ENCODE results near the gene FAM171A1.
A peak's percentile ranks its signal among the peaks of the same experiment; 100 is the strongest.

Gene FAM171A1

GRCh38 chr10:15252396-15252795, 118.7 kb downstream of the FAM171A1 start:
- H3K27me3 ChIP-seq (ENCODE audit: control insufficient read depth in 3 of 3, insufficient read depth in 3 of 3, low read depth in 1 of 3, low read length in 3 of 3), result no peaks in the 10 kb centered on the region
- peaks cover 0 to 4% of the 10 kb centered on the region in 2 donors for H3K9me3 ChIP-seq (replicated peaks in 1 of 2; ENCODE audit: control insufficient read depth in 2 of 2, insufficient read depth in 1 of 2, low read depth in 1 of 2, low read length in 2 of 2)
- no peak overlapping the region for H3K4me3 ChIP-seq (ENCODE audit: low read length in 2 of 2)
- H4K91ac ChIP-seq (ENCODE audit: low read depth, low read length, poor library complexity), result no peak overlapping the region
- H2BK15ac ChIP-seq (ENCODE audit: low read length), result no peak overlapping the region
- H3K4me2 ChIP-seq (ENCODE audit: insufficient read depth, low read length, poor library complexity, severe bottlenecking), result no peak overlapping the region
- H3K4ac ChIP-seq (ENCODE audit: low read length), result no peak overlapping the region
- no peak overlapping the region for H4K8ac ChIP-seq (ENCODE audit: low read depth, low read length)
- no peak overlapping the region for H2AK5ac ChIP-seq (ENCODE audit: low read depth, low read length)
- H3K9ac ChIP-seq (ENCODE audit: low read depth, low read length, poor library complexity), result no peak overlapping the region
- peaks cover 7 to 12% of the 10 kb centered on the region in 2 donors for H3K4me1 ChIP-seq (ENCODE audit: control insufficient read depth in 2 of 2, insufficient read depth in 1 of 2, low read depth in 1 of 2, low read length in 2 of 2)
- no peak overlapping the region for H3K18ac ChIP-seq (ENCODE audit: low read length)
- H2BK5ac ChIP-seq (ENCODE audit: low read length), result no peak overlapping the region
- no peak overlapping the region for H3K27ac ChIP-seq (replicated peaks; ENCODE audit: low read length)
- DNase-seq (ENCODE audit: low spot score), result no peak
- H2BK120ac ChIP-seq (ENCODE audit: low read depth, low read length), result no peak overlapping the region
- no peak overlapping the region for H3K23ac ChIP-seq (ENCODE audit: low read depth, low read length, poor library complexity)
- no peak overlapping the region for H3K14ac ChIP-seq (ENCODE audit: low read length)
- H2BK12ac ChIP-seq (ENCODE audit: low read length), result no peak overlapping the region
- H3K36me3 ChIP-seq (replicated peaks in 1 of 2; ENCODE audit: control insufficient read depth in 2 of 2, insufficient read depth in 2 of 2, low read length in 2 of 2), result peaks cover 0 to 32% of the 10 kb centered on the region in 2 donors
- WGBS, 2 donors (ENCODE audit: extremely low coverage in 2 of 2, insufficient read length in 2 of 2, insufficient replicate concordance in 1 of 2), result no CpG with 5 or more reads among the region's 11 CpGs
- H2AFZ ChIP-seq (ENCODE audit: low read length), result no peak overlapping the region
- no peaks in the 10 kb centered on the region for H3K79me1 ChIP-seq (ENCODE audit: low read depth, low read length)

- Histone ChIP-seq H3K27ac (replicated peaks; ENCODE audit: low read length) (no peak overlapping the region), H3K14ac (ENCODE audit: low read length) (no peak overlapping the region), H2AFZ (ENCODE audit: low read length) (no peak overlapping the region), H3K4me3 (ENCODE audit: low read length in 2 of 2) (no peak overlapping the region), H3K27me3 (ENCODE audit: control insufficient read depth in 3 of 3, insufficient read depth in 3 of 3, low read depth in 1 of 3, low read length in 3 of 3) (no peaks in the 10 kb centered on the region), H3K4ac (ENCODE audit: low read length) (no peak overlapping the region), H4K8ac (ENCODE audit: low read depth, low read length) (no peak overlapping the region), H4K91ac (ENCODE audit: low read depth, low read length, poor library complexity) (no peak overlapping the region), H2BK120ac (ENCODE audit: low read depth, low read length) (no peak overlapping the region), H3K79me1 (ENCODE audit: low read depth, low read length) (no peaks in the 10 kb centered on the region), H3K36me3 (replicated peaks in 1 of 2; ENCODE audit: control insufficient read depth in 2 of 2, insufficient read depth in 2 of 2, low read length in 2 of 2) (peaks cover 0 to 37% of the 10 kb centered on the region in 2 donors), H3K4me1 (ENCODE audit: control insufficient read depth in 2 of 2, insufficient read depth in 1 of 2, low read depth in 1 of 2, low read length in 2 of 2) (peaks cover 7 to 12% of the 10 kb centered on the region in 2 donors), H2BK15ac (ENCODE audit: low read length) (no peak overlapping the region), H3K9me3 (replicated peaks in 1 of 2; ENCODE audit: control insufficient read depth in 2 of 2, insufficient read depth in 1 of 2, low read depth in 1 of 2, low read length in 2 of 2) (peaks cover 0 to 4% of the 10 kb centered on the region in 2 donors), H3K18ac (ENCODE audit: low read length) (no peak overlapping the region), H3K23ac (ENCODE audit: low read depth, low read length, poor library complexity) (no peak overlapping the region), H3K4me2 (ENCODE audit: insufficient read depth, low read length, poor library complexity, severe bottlenecking) (no peak overlapping the region), H2BK5ac (ENCODE audit: low read length) (no peak overlapping the region), H3K9ac (ENCODE audit: low read depth, low read length, poor library complexity) (no peak overlapping the region), H2AK5ac (ENCODE audit: low read depth, low read length) (no peak overlapping the region), H2BK12ac (ENCODE audit: low read length) (no peak overlapping the region)
- no CpG with 5 or more reads among the region's 11 CpGs for WGBS, 2 donors (ENCODE audit: extremely low coverage in 2 of 2, insufficient read length in 2 of 2, insufficient replicate concordance in 1 of 2)
- no peak for DNase-seq (ENCODE audit: low spot score)
Observed at GRCh38 chr10:15251791-15252380, 119.2 kb downstream of the FAM171A1 start.

- DNase-seq (ENCODE audit: low spot score), result no peak
- WGBS, 2 donors (ENCODE audit: extremely low coverage in 2 of 2, insufficient read length in 2 of 2, insufficient replicate concordance in 1 of 2), result no CpG with 5 or more reads among the region's 3 CpGs
- no peak overlapping the region for H2BK5ac ChIP-seq (ENCODE audit: low read length)
Observed at GRCh38 chr10:15245530-15245929, 125.6 kb downstream of the FAM171A1 start.

GRCh38 chr10:15244635-15245197, 126.4 kb downstream of the FAM171A1 start:
- Histone ChIP-seq H2BK120ac (ENCODE audit: low read depth, low read length) (no peak overlapping the region), H3K4ac (ENCODE audit: low read length) (peak overlapping the region; percentile 53), H3K4me2 (ENCODE audit: insufficient read depth, low read length, poor library complexity, severe bottlenecking) (no peak overlapping the region), H4K91ac (ENCODE audit: low read depth, low read length, poor library complexity) (no peak overlapping the region), H3K79me1 (ENCODE audit: low read depth, low read length) (peaks cover 2% of the 10 kb centered on the region), H3K23ac (ENCODE audit: low read depth, low read length, poor library complexity) (peak overlapping the region; percentile 73), H2BK15ac (ENCODE audit: low read length) (no peak overlapping the region), H3K27me3 (ENCODE audit: control insufficient read depth in 3 of 3, insufficient read depth in 3 of 3, low read depth in 1 of 3, low read length in 3 of 3) (no peaks in the 10 kb centered on the region), H3K18ac (ENCODE audit: low read length) (peak overlapping the region; percentile 71), H3K4me1 (ENCODE audit: control insufficient read depth in 2 of 2, insufficient read depth in 1 of 2, low read depth in 1 of 2, low read length in 2 of 2) (peaks cover 0 to 1% of the 10 kb centered on the region in 2 donors), H2AFZ (ENCODE audit: low read length) (no peak overlapping the region), H2BK12ac (ENCODE audit: low read length) (no peak overlapping the region), H3K27ac (replicated peaks; ENCODE audit: low read length) (no peak overlapping the region), H3K9ac (ENCODE audit: low read depth, low read length, poor library complexity) (peak overlapping the region; percentile 60), H2AK5ac (ENCODE audit: low read depth, low read length) (no peak overlapping the region), H2BK5ac (ENCODE audit: low read length) (no peak overlapping the region), H3K14ac (ENCODE audit: low read length) (peak overlapping the region; percentile 89), H3K4me3 (ENCODE audit: low read length in 2 of 2) (no peak overlapping the region), H3K36me3 (replicated peaks in 1 of 2; ENCODE audit: control insufficient read depth in 2 of 2, insufficient read depth in 2 of 2, low read length in 2 of 2) (peaks cover 2 to 39% of the 10 kb centered on the region in 2 donors), H3K9me3 (replicated peaks in 1 of 2; ENCODE audit: control insufficient read depth in 2 of 2, insufficient read depth in 1 of 2, low read depth in 1 of 2, low read length in 2 of 2) (peaks cover 0 to 4% of the 10 kb centered on the region in 2 donors), H4K8ac (ENCODE audit: low read depth, low read length) (no peak overlapping the region)
- no peak for DNase-seq (ENCODE audit: low spot score)
- WGBS, 2 donors (ENCODE audit: extremely low coverage in 2 of 2, insufficient read length in 2 of 2, insufficient replicate concordance in 1 of 2), result no CpG with 5 or more reads among the region's 12 CpGs

More at GRCh38 chr10:15245530-15245929, 125.6 kb downstream of the FAM171A1 start:
- H3K36me3 ChIP-seq (replicated peaks in 1 of 2; ENCODE audit: control insufficient read depth in 2 of 2, insufficient read depth in 2 of 2, low read length in 2 of 2), result peaks cover 2 to 39% of the 10 kb centered on the region in 2 donors
- H2AFZ ChIP-seq (ENCODE audit: low read length), result no peak overlapping the region
- H3K4ac ChIP-seq (ENCODE audit: low read length), result no peak overlapping the region
- no peak overlapping the region for H3K18ac ChIP-seq (ENCODE audit: low read length)
- H3K23ac ChIP-seq (ENCODE audit: low read depth, low read length, poor library complexity), result no peak overlapping the region
- peaks cover 2% of the 10 kb centered on the region for H3K79me1 ChIP-seq (ENCODE audit: low read depth, low read length)
- no peak overlapping the region for H3K27ac ChIP-seq (replicated peaks; ENCODE audit: low read length)
- peaks cover 0 to 1% of the 10 kb centered on the region in 2 donors for H3K4me1 ChIP-seq (ENCODE audit: control insufficient read depth in 2 of 2, insufficient read depth in 1 of 2, low read depth in 1 of 2, low read length in 2 of 2)
- H3K4me2 ChIP-seq (ENCODE audit: insufficient read depth, low read length, poor library complexity, severe bottlenecking), result no peak overlapping the region
- no peak overlapping the region for H2BK120ac ChIP-seq (ENCODE audit: low read depth, low read length)
- H4K8ac ChIP-seq (ENCODE audit: low read depth, low read length), result no peak overlapping the region
- no peak overlapping the region for H3K9ac ChIP-seq (ENCODE audit: low read depth, low read length, poor library complexity)
- no peak overlapping the region for H4K91ac ChIP-seq (ENCODE audit: low read depth, low read length, poor library complexity)
- no peak overlapping the region for H2AK5ac ChIP-seq (ENCODE audit: low read depth, low read length)
- H3K27me3 ChIP-seq (ENCODE audit: control insufficient read depth in 3 of 3, insufficient read depth in 3 of 3, low read depth in 1 of 3, low read length in 3 of 3), result no peaks in the 10 kb centered on the region
- peaks cover 0 to 4% of the 10 kb centered on the region in 2 donors for H3K9me3 ChIP-seq (replicated peaks in 1 of 2; ENCODE audit: control insufficient read depth in 2 of 2, insufficient read depth in 1 of 2, low read depth in 1 of 2, low read length in 2 of 2)
- H3K14ac ChIP-seq (ENCODE audit: low read length), result no peak overlapping the region
- H2BK15ac ChIP-seq (ENCODE audit: low read length), result no peak overlapping the region
- no peak overlapping the region for H2BK12ac ChIP-seq (ENCODE audit: low read length)
- H3K4me3 ChIP-seq (ENCODE audit: low read length in 2 of 2), result no peak overlapping the region

All from neuronal stem cell (in vitro differentiated cells).